ENCODE results near the gene PTPRG. TPM values are rescaled to one million over a fixed set of nuclear protein-coding genes. Genes with fewer than 3 reads are reported as not detected.
"Not testable (repeated sequence)": the region's sequence is repeated elsewhere in the genome, so short reads cannot be mapped to it uniquely, and the experiment has no call there.

The PTPRG gene
- total RNA-seq, 2 experiments from 2014 or later, result 0.13 to 0.15 TPM

- POLR2A ChIA-PET, result no interaction called here
- Mint-ChIP-seq H3K4me1 (no peaks in the 10 kb centered on the region), H3K9me3 (no peaks in the 10 kb centered on the region), H3K27ac (no peak overlapping the region), H3K36me3 (ENCODE audit: low read depth) (no peaks in the 10 kb centered on the region), H3K27me3 (no peaks in the 10 kb centered on the region), H3K4me3 (no peak overlapping the region)
- CTCF ChIA-PET, result no interaction called here
- no peak for DNase-seq
Observed at GRCh38 chr3:61807865-61808276, 246.5 kb downstream of the PTPRG start.

- Mint-ChIP-seq H3K4me1 (no peaks in the 10 kb centered on the region), H3K27ac (no peak overlapping the region), H3K9me3 (no peaks in the 10 kb centered on the region), H3K27me3 (no peaks in the 10 kb centered on the region), H3K4me3 (no peak overlapping the region), H3K36me3 (ENCODE audit: low read depth) (no peaks in the 10 kb centered on the region)
- no peak for DNase-seq
- ChIA-PET POLR2A (no interaction called here), CTCF (no interaction called here)
Observed at GRCh38 chr3:61808526-61808925, 247.2 kb downstream of the PTPRG start.

- Mint-ChIP-seq H3K27ac (no peak overlapping the region), H3K9me3 (no peaks in the 10 kb centered on the region), H3K36me3 (ENCODE audit: low read depth) (no peaks in the 10 kb centered on the region), H3K4me3 (no peak overlapping the region), H3K27me3 (no peaks in the 10 kb centered on the region), H3K4me1 (no peaks in the 10 kb centered on the region)
- ChIA-PET CTCF (no interaction called here), POLR2A (no interaction called here)
- DNase-seq, result no peak
Observed at GRCh38 chr3:61808999-61809398, 247.6 kb downstream of the PTPRG start.

GRCh38 chr3:61809879-61810278, 248.5 kb downstream of the PTPRG start:
- POLR2A ChIA-PET, result no interaction called here
- no peak for DNase-seq
- H3K36me3 Mint-ChIP-seq (ENCODE audit: low read depth), result no peaks in the 10 kb centered on the region
- no peaks in the 10 kb centered on the region for H3K27me3 Mint-ChIP-seq
- CTCF ChIA-PET, result no interaction called here
- H3K9me3 Mint-ChIP-seq, result no peaks in the 10 kb centered on the region
- no peak overlapping the region for H3K4me3 Mint-ChIP-seq
- H3K4me1 Mint-ChIP-seq, result no peaks in the 10 kb centered on the region
- H3K27ac Mint-ChIP-seq, result no peak overlapping the region

GRCh38 chr3:61810953-61811497, 249.7 kb downstream of the PTPRG start:
- ChIA-PET POLR2A (no interaction called here), CTCF (no interaction called here)
- no peaks in the 10 kb centered on the region for H3K36me3 Mint-ChIP-seq (ENCODE audit: low read depth)
- no peaks in the 10 kb centered on the region for H3K9me3 Mint-ChIP-seq
- H3K4me1 Mint-ChIP-seq, result no peaks in the 10 kb centered on the region
- H3K27me3 Mint-ChIP-seq, result no peaks in the 10 kb centered on the region
- H3K4me3 Mint-ChIP-seq, result no peak overlapping the region
- no peak for DNase-seq
- H3K27ac Mint-ChIP-seq, result no peak overlapping the region

GRCh38 chr3:61811652-61812051, 250.3 kb downstream of the PTPRG start:
- H3K36me3 Mint-ChIP-seq (ENCODE audit: low read depth), result no peaks in the 10 kb centered on the region
- H3K27ac Mint-ChIP-seq, result no peak overlapping the region
- H3K4me1 Mint-ChIP-seq, result no peaks in the 10 kb centered on the region
- no peaks in the 10 kb centered on the region for H3K9me3 Mint-ChIP-seq
- DNase-seq, result no peak
- CTCF ChIA-PET, result no interaction called here
- H3K4me3 Mint-ChIP-seq, result no peak overlapping the region
- H3K27me3 Mint-ChIP-seq, result no peaks in the 10 kb centered on the region
- POLR2A ChIA-PET, result no interaction called here

- no peaks in the 10 kb centered on the region for H3K36me3 Mint-ChIP-seq (ENCODE audit: low read depth)
- CTCF ChIA-PET, result no interaction called here
- POLR2A ChIA-PET, result no interaction called here
Observed at GRCh38 chr3:61812085-61812484, 250.7 kb downstream of the PTPRG start.

GRCh38 chr3:61812517-61812916, 251.1 kb downstream of the PTPRG start:
- CTCF ChIA-PET, result no interaction called here

More at GRCh38 chr3:61812085-61812484, 250.7 kb downstream of the PTPRG start:
- no peak overlapping the region for H3K4me3 Mint-ChIP-seq
- no peaks in the 10 kb centered on the region for H3K9me3 Mint-ChIP-seq
- no peak overlapping the region for H3K27ac Mint-ChIP-seq
- no peaks in the 10 kb centered on the region for H3K4me1 Mint-ChIP-seq
- DNase-seq, result no peak
- H3K27me3 Mint-ChIP-seq, result no peaks in the 10 kb centered on the region

GRCh38 chr3:61813636-61814035, 252.3 kb downstream of the PTPRG start:
- Mint-ChIP-seq H3K4me1 (no peaks in the 10 kb centered on the region), H3K27ac (no peak overlapping the region), H3K36me3 (ENCODE audit: low read depth) (no peaks in the 10 kb centered on the region), H3K27me3 (no peaks in the 10 kb centered on the region), H3K4me3 (no peak overlapping the region), H3K9me3 (no peaks in the 10 kb centered on the region)
- no peak for DNase-seq
- ChIA-PET CTCF (no interaction called here), POLR2A (no interaction called here)

More at GRCh38 chr3:61812517-61812916, 251.1 kb downstream of the PTPRG start:
- Mint-ChIP-seq H3K4me1 (no peaks in the 10 kb centered on the region), H3K27me3 (no peaks in the 10 kb centered on the region), H3K27ac (no peak overlapping the region), H3K9me3 (no peaks in the 10 kb centered on the region), H3K4me3 (no peak overlapping the region), H3K36me3 (ENCODE audit: low read depth) (no peaks in the 10 kb centered on the region)
- POLR2A ChIA-PET, result no interaction called here
- DNase-seq, result no peak

GRCh38 chr3:61814674-61815073, 253.3 kb downstream of the PTPRG start:
- Mint-ChIP-seq H3K27me3 (no peaks in the 10 kb centered on the region), H3K27ac (no peak overlapping the region), H3K36me3 (ENCODE audit: low read depth) (no peaks in the 10 kb centered on the region), H3K4me3 (no peak overlapping the region), H3K9me3 (no peaks in the 10 kb centered on the region), H3K4me1 (no peaks in the 10 kb centered on the region)
- POLR2A ChIA-PET, result no interaction called here
- DNase-seq, result no peak
- CTCF ChIA-PET, result no interaction called here

GRCh38 chr3:61816304-61816703, 254.9 kb downstream of the PTPRG start:
- H3K36me3 Mint-ChIP-seq (ENCODE audit: low read depth); H3K9me3 Mint-ChIP-seq; H3K27ac Mint-ChIP-seq; H3K4me3 Mint-ChIP-seq; H3K4me1 Mint-ChIP-seq; DNase-seq; H3K27me3 Mint-ChIP-seq; CTCF ChIA-PET; POLR2A ChIA-PET: not testable (repeated sequence)

GRCh38 chr3:61819861-61820260, 258.5 kb downstream of the PTPRG start:
- no peak for DNase-seq
- no peaks in the 10 kb centered on the region for H3K36me3 Mint-ChIP-seq (ENCODE audit: low read depth)
- no peaks in the 10 kb centered on the region for H3K9me3 Mint-ChIP-seq
- ChIA-PET CTCF (no interaction called here), POLR2A (no interaction called here)
- no peaks in the 10 kb centered on the region for H3K4me1 Mint-ChIP-seq
- no peaks in the 10 kb centered on the region for H3K27me3 Mint-ChIP-seq
- no peak overlapping the region for H3K4me3 Mint-ChIP-seq
- H3K27ac Mint-ChIP-seq, result no peak overlapping the region

GRCh38 chr3:61820306-61820992, 259.1 kb downstream of the PTPRG start:
- Mint-ChIP-seq H3K27ac (no peak overlapping the region), H3K27me3 (no peaks in the 10 kb centered on the region), H3K4me1 (no peaks in the 10 kb centered on the region), H3K36me3 (ENCODE audit: low read depth) (no peaks in the 10 kb centered on the region), H3K4me3 (no peak overlapping the region), H3K9me3 (no peaks in the 10 kb centered on the region)
- POLR2A ChIA-PET, result no interaction called here
- no peak for DNase-seq
- CTCF ChIA-PET, result no interaction called here

- DNase-seq, result no peak
- ChIA-PET CTCF (no interaction called here), POLR2A (no interaction called here)
- Mint-ChIP-seq H3K4me1 (no peaks in the 10 kb centered on the region), H3K36me3 (ENCODE audit: low read depth) (no peaks in the 10 kb centered on the region), H3K27ac (no peak overlapping the region), H3K27me3 (no peaks in the 10 kb centered on the region), H3K4me3 (no peak overlapping the region), H3K9me3 (no peaks in the 10 kb centered on the region)
Observed at GRCh38 chr3:61821823-61822251, 260.5 kb downstream of the PTPRG start.

All from activated CD4-positive, alpha-beta memory T cell treated with anti-CD3 and anti-CD28 coated beads, Interleukin-2, amount 10 ng/mL, durations not matched to agents 7 days and 5 days (primary cell).